ENCODE data around the gene KISS1R. TPM values are rescaled to one million over a fixed set of nuclear protein-coding genes. Genes with fewer than 3 reads are reported as not detected.
"Not testable (repeated sequence)": the region's sequence is repeated elsewhere in the genome, so short reads cannot be mapped to it uniquely, and the experiment has no call there.

The KISS1R gene
- total RNA-seq, 1 donor from 2014 or later = 1.7 TPM

- H3K36me3 Mint-ChIP-seq (ENCODE audit: unreplicated experiment) = peaks cover 14% of the 10 kb centered on the region
Observed at GRCh38 chr19:873561-874041, 43.5 kb upstream of the KISS1R start.

GRCh38 chr19:875265-875879, 41.8 kb upstream of the KISS1R start:
- no peak for DNase-seq (ENCODE audit: extremely low spot score, unreplicated experiment)
- Mint-ChIP-seq H3K36me3 (ENCODE audit: unreplicated experiment) (peaks cover 13% of the 10 kb centered on the region), H3K4me3 (ENCODE audit: unreplicated experiment) (no peak overlapping the region), H3K27ac (ENCODE audit: unreplicated experiment) (no peak overlapping the region), H3K27me3 (ENCODE audit: unreplicated experiment) (no peaks in the 10 kb centered on the region), H3K9me3 (ENCODE audit: unreplicated experiment) (no peaks in the 10 kb centered on the region), H3K4me1 (ENCODE audit: unreplicated experiment) (peaks cover 18% of the 10 kb centered on the region)
- no peak for TF ChIP-seq CTCF (IDR thresholded peaks at IDR 0.05)

More at GRCh38 chr19:873561-874041, 43.5 kb upstream of the KISS1R start:
- no peak overlapping the region for H3K27ac Mint-ChIP-seq (ENCODE audit: unreplicated experiment)
- peaks cover 34% of the 10 kb centered on the region for H3K4me1 Mint-ChIP-seq (ENCODE audit: unreplicated experiment)
- TF ChIP-seq CTCF (IDR thresholded peaks at IDR 0.05) = no peak
- H3K27me3 Mint-ChIP-seq (ENCODE audit: unreplicated experiment) = no peaks in the 10 kb centered on the region
- no peak overlapping the region for H3K4me3 Mint-ChIP-seq (ENCODE audit: unreplicated experiment)
- no peak for DNase-seq (ENCODE audit: extremely low spot score, unreplicated experiment)
- no peaks in the 10 kb centered on the region for H3K9me3 Mint-ChIP-seq (ENCODE audit: unreplicated experiment)

GRCh38 chr19:876089-876488, 41.0 kb upstream of the KISS1R start:
- no peaks in the 10 kb centered on the region for H3K27me3 Mint-ChIP-seq (ENCODE audit: unreplicated experiment)
- DNase-seq (ENCODE audit: extremely low spot score, unreplicated experiment) = no peak
- H3K9me3 Mint-ChIP-seq (ENCODE audit: unreplicated experiment) = no peaks in the 10 kb centered on the region
- H3K4me3 Mint-ChIP-seq (ENCODE audit: unreplicated experiment) = no peak overlapping the region
- H3K27ac Mint-ChIP-seq (ENCODE audit: unreplicated experiment) = no peak overlapping the region
- TF ChIP-seq CTCF (IDR thresholded peaks at IDR 0.05) = no peak
- peaks cover 12% of the 10 kb centered on the region for H3K4me1 Mint-ChIP-seq (ENCODE audit: unreplicated experiment)
- H3K36me3 Mint-ChIP-seq (ENCODE audit: unreplicated experiment) = peaks cover 12% of the 10 kb centered on the region

- Mint-ChIP-seq H3K27ac (ENCODE audit: unreplicated experiment) (no peak overlapping the region), H3K4me1 (ENCODE audit: unreplicated experiment) (peaks cover 8% of the 10 kb centered on the region), H3K27me3 (ENCODE audit: unreplicated experiment) (no peaks in the 10 kb centered on the region), H3K9me3 (ENCODE audit: unreplicated experiment) (no peaks in the 10 kb centered on the region), H3K36me3 (ENCODE audit: unreplicated experiment) (peaks cover 20% of the 10 kb centered on the region), H3K4me3 (ENCODE audit: unreplicated experiment) (no peak overlapping the region)
- no peak for DNase-seq (ENCODE audit: extremely low spot score, unreplicated experiment)
- no peak for TF ChIP-seq CTCF (IDR thresholded peaks at IDR 0.05)
Observed at GRCh38 chr19:876780-877314, 40.3 kb upstream of the KISS1R start.

- not testable (repeated sequence) for H3K9me3 Mint-ChIP-seq (ENCODE audit: unreplicated experiment); H3K4me3 Mint-ChIP-seq (ENCODE audit: unreplicated experiment)
Observed at GRCh38 chr19:877992-878660, 39.0 kb upstream of the KISS1R start.

GRCh38 chr19:878751-879561, 38.2 kb upstream of the KISS1R start:
- not testable (repeated sequence) for H3K9me3 Mint-ChIP-seq (ENCODE audit: unreplicated experiment); DNase-seq (ENCODE audit: extremely low spot score, unreplicated experiment); H3K4me3 Mint-ChIP-seq (ENCODE audit: unreplicated experiment); H3K27ac Mint-ChIP-seq (ENCODE audit: unreplicated experiment); H3K27me3 Mint-ChIP-seq (ENCODE audit: unreplicated experiment); H3K4me1 Mint-ChIP-seq (ENCODE audit: unreplicated experiment)
- H3K36me3 Mint-ChIP-seq (ENCODE audit: unreplicated experiment) = peaks cover 26% of the 10 kb centered on the region

More at GRCh38 chr19:877992-878660, 39.0 kb upstream of the KISS1R start:
- peaks cover 25% of the 10 kb centered on the region for H3K36me3 Mint-ChIP-seq (ENCODE audit: unreplicated experiment)
- not testable (repeated sequence) for DNase-seq (ENCODE audit: extremely low spot score, unreplicated experiment); H3K4me1 Mint-ChIP-seq (ENCODE audit: unreplicated experiment); H3K27me3 Mint-ChIP-seq (ENCODE audit: unreplicated experiment); H3K27ac Mint-ChIP-seq (ENCODE audit: unreplicated experiment)

Data from osteocyte (in vitro differentiated cells).